Measurements from ENCODE around the gene P2RY14.
"Not testable (repeated sequence)": the region's sequence is repeated elsewhere in the genome, so short reads cannot be mapped to it uniquely, and the experiment has no call there.

The P2RY14 gene

GRCh38 chr3:151169948-151170679 is 108.2 kb downstream of the P2RY14 start:
- not testable (repeated sequence) for H3K9me3 ChIP-seq (ENCODE audit: control insufficient read depth in 1 of 2, low read length in 2 of 2); H3K27ac ChIP-seq (ENCODE audit: low read depth, low read length); H3K4me1 ChIP-seq (ENCODE audit: control insufficient read depth in 1 of 2, insufficient read depth in 2 of 2, low read length in 2 of 2); H3K9ac ChIP-seq (ENCODE audit: low read depth in 1 of 2, low read length in 2 of 2); H3K4me3 ChIP-seq (ENCODE audit: low read depth in 1 of 2, low read length in 2 of 2); H3K36me3 ChIP-seq (ENCODE audit: control insufficient read depth in 1 of 2, insufficient read depth in 2 of 2, low read length in 2 of 2); H3K27me3 ChIP-seq (ENCODE audit: control insufficient read depth in 1 of 2, insufficient read depth in 2 of 2, low read length in 2 of 2)

GRCh38 chr3:151169262-151169947 is 108.9 kb downstream of the P2RY14 start:
- no peaks in the 10 kb centered on the region for H3K9me3 ChIP-seq (ENCODE audit: control insufficient read depth in 1 of 2, low read length in 2 of 2)
- no peaks in the 10 kb centered on the region for H3K27me3 ChIP-seq (ENCODE audit: control insufficient read depth in 1 of 2, insufficient read depth in 2 of 2, low read length in 2 of 2)
- H3K4me3 ChIP-seq (ENCODE audit: low read depth in 1 of 2, low read length in 2 of 2) = no peak overlapping the region
- no peak overlapping the region for H3K27ac ChIP-seq (ENCODE audit: low read depth, low read length)
- peaks cover 6 to 8% of the 10 kb centered on the region in 2 donors for H3K4me1 ChIP-seq (ENCODE audit: control insufficient read depth in 1 of 2, insufficient read depth in 2 of 2, low read length in 2 of 2)
- no peak overlapping the region for H3K9ac ChIP-seq (ENCODE audit: low read depth in 1 of 2, low read length in 2 of 2)
- H3K36me3 ChIP-seq (ENCODE audit: control insufficient read depth in 1 of 2, insufficient read depth in 2 of 2, low read length in 2 of 2) = no peaks in the 10 kb centered on the region

- Histone ChIP-seq H3K4me1 (ENCODE audit: control insufficient read depth in 1 of 2, insufficient read depth in 2 of 2, low read length in 2 of 2) (peaks cover 6 to 8% of the 10 kb centered on the region in 2 donors), H3K9me3 (ENCODE audit: control insufficient read depth in 1 of 2, low read length in 2 of 2) (no peaks in the 10 kb centered on the region), H3K27ac (ENCODE audit: low read depth, low read length) (no peak overlapping the region), H3K4me3 (ENCODE audit: low read depth in 1 of 2, low read length in 2 of 2) (no peak overlapping the region), H3K36me3 (ENCODE audit: control insufficient read depth in 1 of 2, insufficient read depth in 2 of 2, low read length in 2 of 2) (no peaks in the 10 kb centered on the region), H3K27me3 (ENCODE audit: control insufficient read depth in 1 of 2, insufficient read depth in 2 of 2, low read length in 2 of 2) (no peaks in the 10 kb centered on the region), H3K9ac (ENCODE audit: low read depth in 1 of 2, low read length in 2 of 2) (no peak overlapping the region)
Measured at GRCh38 chr3:151168269-151169094, 109.9 kb downstream of the P2RY14 start.

GRCh38 chr3:151166161-151166560 is 112.2 kb downstream of the P2RY14 start:
- Histone ChIP-seq H3K36me3 (ENCODE audit: control insufficient read depth in 1 of 2, insufficient read depth in 2 of 2, low read length in 2 of 2) (no peaks in the 10 kb centered on the region), H3K9me3 (ENCODE audit: control insufficient read depth in 1 of 2, low read length in 2 of 2) (no peaks in the 10 kb centered on the region), H3K4me3 (ENCODE audit: low read depth in 1 of 2, low read length in 2 of 2) (no peak overlapping the region)

GRCh38 chr3:151165226-151165625 is 113.1 kb downstream of the P2RY14 start:
- Histone ChIP-seq H3K9ac (ENCODE audit: low read depth in 1 of 2, low read length in 2 of 2) (no peak overlapping the region), H3K36me3 (ENCODE audit: control insufficient read depth in 1 of 2, insufficient read depth in 2 of 2, low read length in 2 of 2) (no peaks in the 10 kb centered on the region), H3K27me3 (ENCODE audit: control insufficient read depth in 1 of 2, insufficient read depth in 2 of 2, low read length in 2 of 2) (no peaks in the 10 kb centered on the region), H3K4me3 (ENCODE audit: low read depth in 1 of 2, low read length in 2 of 2) (no peak overlapping the region), H3K27ac (ENCODE audit: low read depth, low read length) (no peak overlapping the region), H3K4me1 (ENCODE audit: control insufficient read depth in 1 of 2, insufficient read depth in 2 of 2, low read length in 2 of 2) (peaks cover 0 to 6% of the 10 kb centered on the region in 2 donors), H3K9me3 (ENCODE audit: control insufficient read depth in 1 of 2, low read length in 2 of 2) (no peaks in the 10 kb centered on the region)

More at GRCh38 chr3:151166161-151166560, 112.2 kb downstream of the P2RY14 start:
- no peaks in the 10 kb centered on the region for H3K27me3 ChIP-seq (ENCODE audit: control insufficient read depth in 1 of 2, insufficient read depth in 2 of 2, low read length in 2 of 2)
- H3K9ac ChIP-seq (ENCODE audit: low read depth in 1 of 2, low read length in 2 of 2) = no peak overlapping the region
- no peak overlapping the region for H3K27ac ChIP-seq (ENCODE audit: low read depth, low read length)
- H3K4me1 ChIP-seq (ENCODE audit: control insufficient read depth in 1 of 2, insufficient read depth in 2 of 2, low read length in 2 of 2) = peaks cover 2 to 6% of the 10 kb centered on the region in 2 donors
